Measurements from ENCODE around the gene SUN1. TPM values are rescaled to one million over a fixed set of nuclear protein-coding genes. Genes with fewer than 3 reads are reported as not detected.

SUN1 gene
- total RNA-seq, 4 donors from 2014 or later = 78.0 to 113 (median 105) TPM

GRCh38 chr7:885261-885892 lies 53.1 kb downstream of the SUN1 start:
- DNase-seq = no peak
- 76 to 90% methylated on average over 2 to 10 of the region's 25 CpGs for WGBS, 2 donors
- peaks cover 16 to 62% (median 36%) of the 10 kb centered on the region in 3 donors for H3K4me1 ChIP-seq

GRCh38 chr7:885893-886625 lies 53.8 kb downstream of the SUN1 start:
- no peaks in the 10 kb centered on the region for H3K27me3 ChIP-seq
- DNase-seq = no peak
- H3K36me3 ChIP-seq = peaks cover 26 to 54% (median 31%) of the 10 kb centered on the region in 3 donors
- peaks cover 16 to 55% (median 36%) of the 10 kb centered on the region in 3 donors for H3K4me1 ChIP-seq
- H3K27ac ChIP-seq = peak overlapping the region in 2 of 4 donors; percentile 23 to 30
- TF ChIP-seq CTCF (IDR thresholded peaks at IDR 0.05) = no peak
- no peak for TF ChIP-seq POLR2A (IDR thresholded peaks at IDR 0.05)
- whole genome bisulfite sequencing, 2 donors = 51 to 69% methylated on average over 8 to 11 of the region's 30 CpGs
- intact Hi-C loops (cut with DNase I) = no loop called here
- peak overlapping the region in 1 of 4 donors; percentile 37 for H3K4me3 ChIP-seq
- H3K9me3 ChIP-seq = no peaks in the 10 kb centered on the region

More at GRCh38 chr7:885261-885892, 53.1 kb downstream of the SUN1 start:
- no peak for TF ChIP-seq POLR2A (IDR thresholded peaks at IDR 0.05)
- TF ChIP-seq CTCF (IDR thresholded peaks at IDR 0.05) = no peak
- no peaks in the 10 kb centered on the region for H3K9me3 ChIP-seq
- no peak overlapping the region for H3K27ac ChIP-seq
- no peaks in the 10 kb centered on the region for H3K27me3 ChIP-seq
- H3K36me3 ChIP-seq = peaks cover 22 to 50% (median 24%) of the 10 kb centered on the region in 3 donors
- intact Hi-C loops (cut with DNase I) = no loop called here
- H3K4me3 ChIP-seq = no peak overlapping the region

- intact Hi-C loops (cut with DNase I) = no loop called here
- peak overlapping the region in 1 of 4 donors; percentile 37 for H3K4me3 ChIP-seq
- no peak for DNase-seq
- TF ChIP-seq POLR2A (IDR thresholded peaks at IDR 0.05) = no peak
- TF ChIP-seq CTCF (IDR thresholded peaks at IDR 0.05) = no peak
- WGBS, 2 donors = 87 to 88% methylated on average over 7 to 15 of the region's 40 CpGs
- H3K4me1 ChIP-seq = peaks cover 16 to 50% (median 36%) of the 10 kb centered on the region in 3 donors
- no peaks in the 10 kb centered on the region for H3K9me3 ChIP-seq
- peaks cover 34 to 62% (median 38%) of the 10 kb centered on the region in 3 donors for H3K36me3 ChIP-seq
- peak overlapping the region in 3 of 4 donors; percentile 23 to 43 (median 30) for H3K27ac ChIP-seq
- no peaks in the 10 kb centered on the region for H3K27me3 ChIP-seq
These were observed 54.6 kb downstream of the SUN1 start for GRCh38 chr7:886626-887487.

- DNase-seq = no peak
- H3K4me3 ChIP-seq = no peak overlapping the region
- no peaks in the 10 kb centered on the region for H3K9me3 ChIP-seq
- TF ChIP-seq POLR2A (IDR thresholded peaks at IDR 0.05) (no peak), CTCF (IDR thresholded peaks at IDR 0.05) (no peak)
- peaks cover 39 to 65% (median 44%) of the 10 kb centered on the region in 3 donors for H3K36me3 ChIP-seq
- H3K27me3 ChIP-seq = no peaks in the 10 kb centered on the region
- H3K27ac ChIP-seq = no peak overlapping the region
- WGBS, 2 donors = 85 to 92% methylated on average over 4 to 8 of the region's 18 CpGs
- H3K4me1 ChIP-seq = peaks cover 16 to 47% (median 36%) of the 10 kb centered on the region in 3 donors
- intact Hi-C loops (cut with DNase I) = no loop called here
These were observed 55.2 kb downstream of the SUN1 start for GRCh38 chr7:887488-887820.
